CD4-positive, alpha-beta T cell treated with Interleukin-15 for 1 hour (primary cell): ENCODE results near the gene ZNF668.

Experiments
- DNase-seq: peaks from one replicate; pipeline ENCODE4 v3.0.0-alpha.2; 2020

ZNF668 gene

GRCh38 chr16:31073970-31074813 is at the start of gene ZNF668, which contains the start of gene ZNF646:
Gene ZNF668, minus strand, starts transcription at chr16:31074240. Its CDS starts 9,781 bp downstream, at chr16:31064459.
Gene ZNF646, plus strand, starts transcription at chr16:31074422. Its CDS starts 1,903 bp downstream, at chr16:31076325.
- peak; percentile 98 for DNase-seq

GRCh38 chr16:31120129-31120528 is 46.1 kb upstream of the ZNF668 start:
- DNase-seq = no peak

GRCh38 chr16:31118223-31119155 is 44.4 kb upstream of the ZNF668 start:
- DNase-seq = peak; percentile 47

GRCh38 chr16:31117384-31118222 is 43.6 kb upstream of the ZNF668 start, which contains the start of gene KAT8:
Gene KAT8, plus strand, starts transcription at chr16:31117664. Its CDS starts 18 bp downstream, at chr16:31117682.
- peak; percentile 98 for DNase-seq

DNA sequence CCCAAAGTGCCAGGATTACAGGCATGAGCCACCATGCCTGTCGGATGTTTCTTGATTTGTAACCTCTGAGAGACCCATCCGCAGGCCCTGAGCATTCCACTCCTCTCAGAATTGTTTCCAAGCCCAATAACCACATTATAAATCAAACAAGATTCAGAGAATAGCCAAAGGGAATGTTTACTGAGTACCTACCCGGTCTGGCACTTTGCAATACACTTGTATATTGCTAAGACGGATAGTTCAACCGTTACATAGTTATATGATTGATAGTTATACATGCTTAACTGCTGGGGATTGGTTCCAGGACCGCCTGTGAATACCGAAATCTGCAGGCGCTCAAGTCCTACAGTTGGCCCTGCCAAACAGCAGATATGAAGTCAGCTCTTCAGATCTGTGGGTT is 40.4 kb upstream of the ZNF668 start:
- DNase-seq = no peak

- DNase-seq = peak; percentile 48
These were observed 39.4 kb upstream of the ZNF668 start for GRCh38 chr16:31113121-31114120.

DNA sequence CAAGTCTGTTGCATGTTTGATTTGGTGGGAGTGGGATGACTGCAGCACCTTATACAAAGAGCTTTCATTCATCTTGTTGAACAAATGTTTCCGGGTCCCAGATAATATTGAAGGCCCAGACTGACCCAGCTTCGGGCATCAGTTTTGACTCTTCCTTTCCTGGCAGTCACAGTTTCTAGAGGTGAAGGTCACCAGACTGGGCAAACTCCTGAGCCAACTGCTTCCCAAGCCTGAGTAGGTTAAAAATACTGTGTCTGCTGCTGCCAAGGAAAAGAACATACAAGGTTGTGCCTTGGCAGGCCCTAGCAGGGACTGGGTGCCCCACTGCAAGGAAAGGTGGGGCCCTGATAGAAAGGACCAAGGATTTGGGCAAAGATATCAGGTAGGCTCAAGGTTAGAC is 38.7 kb upstream of the ZNF668 start:
- no peak for DNase-seq

DNA sequence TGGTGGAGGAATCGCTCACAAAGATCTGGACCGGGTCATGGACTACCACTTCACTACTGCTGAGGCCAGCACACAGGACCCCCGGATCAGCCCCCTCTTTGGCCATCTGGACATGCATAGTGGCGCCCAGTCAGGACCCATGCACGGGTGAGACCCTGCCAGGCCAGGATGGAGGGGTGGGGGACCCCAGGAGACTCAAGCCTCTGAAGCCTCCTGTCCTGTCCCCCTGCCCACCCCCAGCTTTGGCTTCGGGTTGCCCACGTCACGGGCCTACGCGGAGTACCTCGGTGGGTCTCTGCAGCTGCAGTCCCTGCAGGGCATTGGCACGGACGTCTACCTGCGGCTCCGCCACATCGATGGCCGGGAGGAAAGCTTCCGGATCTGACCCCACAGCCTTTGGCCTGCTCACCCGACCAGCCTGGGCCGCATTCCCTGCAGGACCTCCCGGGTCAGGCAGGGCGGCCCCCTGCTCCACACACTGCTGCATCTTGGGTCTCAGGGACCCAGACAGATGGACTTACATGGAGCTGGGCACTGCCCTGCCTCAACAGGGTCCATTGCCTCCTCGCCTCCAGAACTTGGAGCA is 37.9 kb upstream of the ZNF668 start:
- no peak for DNase-seq

- no peak for DNase-seq
These were observed 36.3 kb upstream of the ZNF668 start for GRCh38 chr16:31110106-31111034.

GRCh38 chr16:31109622-31110021 is 35.6 kb upstream of the ZNF668 start:
- DNase-seq = no peak

DNA sequence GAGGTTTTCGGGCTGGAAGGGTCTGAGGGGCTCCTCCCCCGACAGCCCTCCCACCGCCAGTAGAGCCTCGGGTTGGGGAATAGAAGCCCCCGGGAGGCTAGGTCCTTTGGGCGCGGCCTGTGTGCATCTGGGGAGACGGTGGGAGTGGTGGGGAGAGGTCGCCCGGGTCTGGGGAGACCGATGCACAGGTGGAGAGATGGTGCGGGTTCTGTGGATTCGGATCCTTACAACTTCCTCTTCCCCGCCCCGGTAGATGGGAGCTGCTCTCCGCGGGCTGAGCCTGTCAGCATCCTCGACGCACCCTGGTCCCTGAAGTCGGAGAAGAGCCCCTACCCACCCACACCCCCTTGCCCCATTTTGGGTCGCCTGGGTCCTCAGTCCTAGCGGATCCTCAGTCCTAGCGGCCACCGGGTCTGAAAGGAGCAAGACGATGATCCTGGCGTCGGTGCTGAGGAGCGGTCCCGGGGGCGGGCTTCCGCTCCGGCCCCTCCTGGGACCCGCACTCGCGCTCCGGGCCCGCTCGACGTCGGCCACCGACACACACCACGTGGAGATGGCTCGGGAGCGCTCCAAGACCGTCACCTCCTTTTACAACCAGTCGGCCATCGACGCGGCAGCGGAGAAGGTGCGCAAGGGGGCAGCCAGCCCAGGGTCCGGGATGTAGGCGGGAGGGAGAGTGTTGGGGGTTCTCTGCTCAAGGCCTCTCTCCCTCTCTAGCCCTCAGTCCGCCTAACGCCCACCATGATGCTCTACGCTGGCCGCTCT is 34.9 kb upstream of the ZNF668 start:
- DNase-seq = no peak

DNA sequence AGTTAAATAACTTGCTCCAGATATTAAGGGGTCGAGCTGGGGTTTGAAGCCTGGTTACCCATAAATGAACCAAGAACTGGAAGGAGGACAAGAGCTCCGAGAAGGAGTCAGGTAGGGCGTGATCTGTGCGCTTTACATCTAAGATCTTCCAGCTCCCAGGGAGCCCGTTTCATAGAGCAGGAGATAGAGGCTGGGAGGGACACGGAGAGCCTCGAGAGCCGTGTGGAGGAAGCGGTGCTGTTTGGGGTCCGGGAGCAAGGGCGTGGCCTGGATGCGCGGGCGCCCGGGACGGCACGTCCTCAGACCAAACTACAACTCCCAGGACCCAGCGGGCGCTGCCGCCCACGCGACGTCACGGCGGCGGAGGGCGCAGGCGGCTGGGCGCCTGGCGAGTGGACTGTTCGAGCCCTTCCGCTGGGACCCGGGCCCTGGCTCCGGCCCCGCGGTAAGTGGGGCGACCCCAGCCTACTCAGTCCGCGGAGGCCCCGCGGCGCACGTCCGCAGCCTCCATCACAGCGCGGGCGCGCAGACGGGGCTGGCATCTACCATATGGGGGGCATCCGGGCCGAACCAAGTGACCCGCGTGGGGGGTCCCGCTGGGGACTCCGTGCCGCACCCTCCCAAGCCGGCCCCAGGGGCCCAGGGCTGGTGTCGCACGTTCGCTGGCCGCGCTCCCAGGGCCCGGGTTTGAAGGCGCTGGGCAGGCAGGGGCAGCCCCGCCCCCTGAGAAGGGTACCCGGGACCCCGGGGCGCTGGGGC is 34.2 kb upstream of the ZNF668 start, which contains the start of gene BCKDK:
Gene BCKDK, plus strand, starts transcription at position 352 of the 759 bp plus-strand sequence. CDS start 838 bp downstream, outside the sequence.
- peak; percentile 62 for DNase-seq

DNA sequence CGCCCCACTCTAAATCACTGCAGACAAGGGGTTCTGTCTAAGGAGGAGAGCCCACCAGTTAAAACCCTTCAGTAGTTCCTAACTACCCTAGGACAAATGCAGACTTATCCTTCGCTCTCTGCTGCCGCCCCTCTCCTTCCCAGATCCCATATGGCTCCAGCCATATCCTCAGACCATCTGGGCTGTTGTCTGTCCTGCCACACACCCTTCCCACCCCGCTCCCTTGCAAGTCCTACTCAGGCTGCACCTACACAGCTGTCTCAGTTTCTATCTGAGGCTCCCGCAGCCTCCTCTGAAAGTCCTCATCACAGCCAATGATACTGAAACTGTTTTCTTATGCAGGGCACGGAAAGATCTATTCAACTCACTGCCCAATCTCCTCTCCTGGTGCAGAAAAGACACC is 33.4 kb upstream of the ZNF668 start:
- no peak for DNase-seq

GRCh38 chr16:31106509-31107464 is 32.7 kb upstream of the ZNF668 start:
- DNase-seq = no peak

- DNase-seq = peak; percentile 83
These were observed 31.7 kb upstream of the ZNF668 start for GRCh38 chr16:31105677-31106213.
